ENCODE results near the gene DMP1. TPM values are rescaled to one million over a fixed set of nuclear protein-coding genes. Genes with fewer than 3 reads are reported as not detected.

The DMP1 gene
- total and polyA plus RNA-seq, 2 experiments from 2014 or later = not detected

DNA sequence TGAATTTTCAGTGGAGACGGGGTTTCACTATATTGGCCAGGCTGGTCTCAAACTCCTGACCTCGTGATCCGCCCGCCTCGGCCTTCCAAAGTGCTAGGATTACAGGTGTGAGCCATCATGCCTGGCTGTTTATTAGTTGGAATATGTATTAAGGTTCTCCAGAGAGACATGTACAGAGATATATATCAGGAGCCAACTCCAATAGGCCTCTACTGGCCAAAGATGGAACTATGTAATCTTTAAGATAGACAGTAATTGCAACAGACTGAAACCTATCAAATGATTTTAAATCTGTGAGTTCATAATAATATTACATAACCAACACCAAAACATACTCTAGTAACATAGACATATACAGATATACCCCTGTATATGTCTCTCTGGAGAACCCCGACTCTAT, 5.8 kb upstream of the DMP1 start:
- Histone ChIP-seq H3K27ac (no peak overlapping the region), H3K4me2 (no peak overlapping the region), H3K9me3 (ENCODE audit: low read depth) (no peaks in the 10 kb centered on the region), H3K79me2 (no peaks in the 10 kb centered on the region), H3K36me3 (replicated peaks; ENCODE audit: insufficient read depth, low read depth) (no peaks in the 10 kb centered on the region), H3K9me2 (replicated peaks; ENCODE audit: insufficient read depth) (no peaks in the 10 kb centered on the region), H4K20me1 (ENCODE audit: insufficient read depth, poor library complexity, severe bottlenecking) (no peaks in the 10 kb centered on the region), H3K4me1 (ENCODE audit: insufficient read depth) (no peaks in the 10 kb centered on the region), H3K4me3 (no peak overlapping the region), H2AFZ (no peak overlapping the region), H3K27me3 (no peaks in the 10 kb centered on the region)
- no peak for DNase-seq (ENCODE audit: low spot score)
- WGBS (ENCODE audit: low lambda C conversion rate, missing lambda C conversion rate) = 98% methylated on average over 6 of the region's 6 CpGs
- TF ChIP-seq CTCF (IDR thresholded peaks at IDR 0.05; ENCODE audit: poor library complexity) = no peak
- no peak for TF ChIP-seq EZH2phosphoT487 (IDR thresholded peaks at IDR 0.05; ENCODE audit: low read depth, severe bottlenecking, unreplicated experiment)
- no peak for TF ChIP-seq EZH2 (IDR thresholded peaks at IDR 0.05; ENCODE audit: borderline replicate concordance)

- no peaks in the 10 kb centered on the region for H3K79me2 ChIP-seq
- 99% methylated on average over 2 of the region's 2 CpGs for WGBS (ENCODE audit: low lambda C conversion rate, missing lambda C conversion rate)
- H3K9me2 ChIP-seq (replicated peaks; ENCODE audit: insufficient read depth) = no peaks in the 10 kb centered on the region
- TF ChIP-seq EZH2 (IDR thresholded peaks at IDR 0.05; ENCODE audit: borderline replicate concordance) = no peak
- TF ChIP-seq CTCF (IDR thresholded peaks at IDR 0.05; ENCODE audit: poor library complexity) = no peak
- no peak for TF ChIP-seq EZH2phosphoT487 (IDR thresholded peaks at IDR 0.05; ENCODE audit: low read depth, severe bottlenecking, unreplicated experiment)
- no peak overlapping the region for H3K27ac ChIP-seq
- no peaks in the 10 kb centered on the region for H3K36me3 ChIP-seq (replicated peaks; ENCODE audit: insufficient read depth, low read depth)
- H3K4me2 ChIP-seq = no peak overlapping the region
- DNase-seq (ENCODE audit: low spot score) = no peak
- H3K9me3 ChIP-seq (ENCODE audit: low read depth) = no peaks in the 10 kb centered on the region
- H3K4me1 ChIP-seq (ENCODE audit: insufficient read depth) = no peaks in the 10 kb centered on the region
- H3K4me3 ChIP-seq = no peak overlapping the region
- H4K20me1 ChIP-seq (ENCODE audit: insufficient read depth, poor library complexity, severe bottlenecking) = no peaks in the 10 kb centered on the region
- H3K27me3 ChIP-seq = no peaks in the 10 kb centered on the region
- H2AFZ ChIP-seq = no peak overlapping the region
These were observed 858 bp downstream of the DMP1 start for GRCh38 chr4:87650938-87651337.

- no peaks in the 10 kb centered on the region for H4K20me1 ChIP-seq (ENCODE audit: insufficient read depth, poor library complexity, severe bottlenecking)
- TF ChIP-seq EZH2phosphoT487 (IDR thresholded peaks at IDR 0.05; ENCODE audit: low read depth, severe bottlenecking, unreplicated experiment) = no peak
- no peak for TF ChIP-seq EZH2 (IDR thresholded peaks at IDR 0.05; ENCODE audit: borderline replicate concordance)
- no peak for TF ChIP-seq CTCF (IDR thresholded peaks at IDR 0.05; ENCODE audit: poor library complexity)
- H3K27me3 ChIP-seq = no peaks in the 10 kb centered on the region
- no peak for DNase-seq (ENCODE audit: low spot score)
- WGBS (ENCODE audit: low lambda C conversion rate, missing lambda C conversion rate) = 96% methylated on average over 3 of the region's 3 CpGs
- H3K4me1 ChIP-seq (ENCODE audit: insufficient read depth) = no peaks in the 10 kb centered on the region
- no peak overlapping the region for H2AFZ ChIP-seq
- no peaks in the 10 kb centered on the region for H3K36me3 ChIP-seq (replicated peaks; ENCODE audit: insufficient read depth, low read depth)
- H3K4me2 ChIP-seq = no peak overlapping the region
- no peaks in the 10 kb centered on the region for H3K9me2 ChIP-seq (replicated peaks; ENCODE audit: insufficient read depth)
- no peaks in the 10 kb centered on the region for H3K9me3 ChIP-seq (ENCODE audit: low read depth)
- no peak overlapping the region for H3K27ac ChIP-seq
- no peak overlapping the region for H3K4me3 ChIP-seq
- H3K79me2 ChIP-seq = no peaks in the 10 kb centered on the region
These were observed 1.9 kb downstream of the DMP1 start for GRCh38 chr4:87651941-87652340.

All from hepatocyte (in vitro differentiated cells).